GM19193 (cell line): ENCODE results near the gene AMPH.

Experiments
- POLR2A ChIP-seq: IDR thresholded peaks from 4 replicates; pipeline ENCODE4 v1.6.1; 2011; ENCODE audit not compliant: insufficient read depth, insufficient read length; ENCODE audit errors: extremely low read depth

Gene AMPH

DNA sequence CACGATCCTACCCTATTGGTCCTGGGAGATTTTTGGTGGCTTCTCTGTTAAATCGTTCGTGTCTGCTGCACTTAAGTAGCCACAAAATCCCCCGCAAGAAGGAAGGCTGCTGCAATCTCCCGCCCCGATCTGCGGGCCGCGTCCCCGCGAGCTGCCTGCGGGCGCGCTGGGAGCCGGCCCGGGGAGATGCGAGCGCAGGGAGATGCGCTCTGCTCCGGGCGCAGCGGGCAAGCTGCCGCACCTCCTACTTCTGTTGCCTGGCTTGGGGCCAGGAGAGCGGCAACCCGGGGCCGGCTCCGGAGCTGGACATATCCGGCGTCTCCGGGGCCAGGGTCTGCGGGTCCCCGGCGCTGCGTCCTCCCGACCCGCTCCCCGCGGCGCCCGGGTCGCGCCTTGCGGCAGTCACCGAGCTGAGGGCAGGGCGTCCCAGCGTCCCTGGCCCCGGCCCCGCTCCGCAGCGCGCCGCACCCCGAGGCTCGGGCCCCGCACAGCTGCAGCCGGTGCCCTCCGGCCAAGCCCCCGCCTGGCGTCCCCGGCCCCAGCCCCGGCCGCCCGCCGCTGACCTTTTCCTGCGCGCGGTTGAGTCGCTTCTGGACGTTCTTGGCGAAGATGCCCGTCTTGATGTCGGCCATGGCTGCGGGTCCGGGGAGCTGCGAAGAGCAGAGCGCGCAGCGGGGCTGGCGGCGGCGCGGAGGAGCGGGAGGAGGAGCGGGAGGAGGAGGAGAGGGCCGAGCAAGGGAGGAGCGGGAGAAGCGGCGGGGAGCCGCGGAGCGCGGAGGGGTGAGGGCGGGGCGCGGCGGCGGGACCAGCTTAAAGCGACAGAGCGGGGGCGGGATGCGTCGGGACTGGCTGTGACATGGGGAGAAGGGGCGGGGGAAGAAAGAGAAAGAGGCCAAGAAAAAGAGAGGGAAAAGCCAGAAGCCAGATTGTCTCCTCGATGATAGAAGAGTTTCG, at the start of gene AMPH:
AMPH (minus strand) TSS at position 654 of the 954 bp plus-strand sequence; CDS start at position 632, 22 bp downstream.
- no peak for TF ChIP-seq POLR2A

DNA sequence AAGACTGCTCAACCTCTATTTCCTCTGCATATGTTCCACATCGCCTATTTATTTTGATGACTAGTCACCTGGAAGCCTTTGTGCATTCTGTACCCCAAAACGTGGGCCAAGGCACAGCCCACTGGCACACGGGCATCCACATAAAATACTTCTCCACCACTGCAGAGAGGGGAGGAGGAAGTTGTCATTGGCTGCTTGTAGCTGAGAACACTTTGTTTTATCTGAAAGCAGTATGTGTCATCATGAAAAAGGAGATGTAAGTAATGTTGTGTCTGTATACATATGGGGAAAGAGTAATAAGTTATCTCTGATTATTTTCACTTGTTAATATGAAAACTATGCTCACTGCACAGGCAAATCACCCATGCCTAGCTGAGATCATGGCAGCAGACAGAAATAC, 48.2 kb upstream of the AMPH start:
- TF ChIP-seq POLR2A = no peak

DNA sequence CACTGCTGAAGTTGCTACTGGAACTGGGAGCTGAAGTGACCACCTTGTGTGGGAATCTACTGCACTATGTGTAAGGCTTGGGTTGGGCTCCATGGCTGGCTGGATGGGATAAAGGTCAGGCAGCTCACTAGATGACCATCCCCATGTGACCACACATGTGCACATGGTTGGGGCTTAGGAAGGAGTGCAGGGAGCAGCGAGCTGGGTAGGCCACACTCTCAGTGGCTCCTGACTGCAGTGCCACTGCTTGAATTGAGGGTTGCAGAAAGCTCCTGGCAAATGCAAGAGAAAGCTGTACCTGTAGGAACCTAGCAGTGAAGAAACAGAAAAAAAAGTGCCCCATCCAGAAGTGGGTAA, 47.5 kb upstream of the AMPH start:
- TF ChIP-seq POLR2A = no peak

DNA sequence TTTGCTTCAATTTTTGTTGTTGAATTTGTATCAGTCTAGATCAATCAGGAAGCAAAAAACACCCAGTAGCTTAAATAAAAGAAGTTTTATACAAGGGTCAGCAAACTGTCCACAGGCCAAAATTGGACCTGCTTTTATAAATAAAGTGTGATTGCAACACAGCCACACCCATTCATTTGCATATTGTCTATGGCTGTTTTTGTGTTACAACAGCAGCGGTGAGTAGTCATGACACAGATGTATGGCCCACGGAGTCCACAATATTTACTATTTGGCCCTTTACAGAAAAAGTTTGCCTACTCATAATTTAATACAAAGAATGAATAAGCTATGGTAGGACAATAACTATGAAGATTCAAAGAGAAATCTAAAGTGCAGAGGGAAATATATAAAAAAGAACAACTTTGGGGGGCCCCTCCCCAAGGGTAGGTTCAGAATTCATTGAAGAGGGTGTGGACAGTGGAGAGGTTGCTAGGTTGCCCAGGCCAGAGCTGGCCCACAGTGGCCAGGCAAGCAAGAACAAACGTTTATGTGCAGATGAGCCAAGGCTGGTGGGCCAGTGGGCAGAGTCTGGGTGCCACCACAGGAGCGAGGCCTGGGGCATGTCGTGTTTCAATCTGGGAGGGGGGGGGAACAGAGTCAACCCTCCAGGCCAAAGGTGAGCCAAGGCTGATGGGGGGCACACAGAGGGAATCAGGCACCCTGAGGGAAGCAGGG, 47.0 kb upstream of the AMPH start:
- TF ChIP-seq POLR2A = no peak

DNA sequence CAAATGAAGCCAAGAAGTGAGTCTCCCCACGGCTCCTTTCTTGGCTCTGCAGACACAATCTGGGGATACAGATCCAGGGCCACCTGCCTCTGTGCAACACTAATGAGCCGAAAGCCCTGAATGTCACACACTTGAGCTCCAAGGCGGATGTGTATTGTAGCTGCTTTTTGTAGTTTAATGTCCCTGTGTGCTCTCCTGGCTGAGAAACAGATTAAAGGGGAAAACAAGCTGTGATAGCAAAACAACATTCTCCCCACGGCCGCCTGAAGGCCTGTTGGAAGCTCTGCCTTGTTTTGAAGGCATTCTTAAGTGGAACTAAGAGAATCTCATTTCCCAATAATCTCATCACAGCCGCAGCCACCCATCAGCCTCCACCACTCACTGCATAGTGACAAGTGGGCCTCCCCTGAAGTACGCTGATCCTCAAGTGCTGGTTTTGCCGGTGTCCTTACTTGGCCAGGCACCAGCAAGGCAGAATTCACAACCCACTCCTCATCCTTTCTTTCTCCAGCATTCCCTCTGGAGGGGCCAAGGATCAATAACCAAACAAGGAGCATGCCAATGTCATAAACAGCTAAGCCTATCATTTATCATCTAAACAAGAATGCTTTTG, 44.4 kb upstream of the AMPH start:
- no peak for TF ChIP-seq POLR2A

DNA sequence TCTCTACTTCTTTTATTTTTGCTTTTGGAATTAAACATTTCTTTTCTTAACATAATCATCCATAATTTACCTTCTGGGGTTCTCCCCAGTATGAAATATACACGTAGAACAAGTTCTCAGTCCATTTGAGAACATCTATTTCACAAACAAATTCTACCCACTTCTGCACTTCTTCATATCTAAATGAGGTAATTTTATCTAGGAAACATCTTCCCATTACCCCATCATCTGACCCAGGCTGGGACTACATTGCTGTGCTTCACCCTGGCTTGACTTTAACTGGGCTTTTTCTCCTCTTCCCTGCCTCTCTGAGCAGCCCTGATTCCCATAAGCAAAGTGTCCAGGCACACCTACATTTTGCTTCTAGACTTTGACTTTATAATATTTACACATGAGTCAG, 43.3 kb upstream of the AMPH start:
- TF ChIP-seq POLR2A = no peak

DNA sequence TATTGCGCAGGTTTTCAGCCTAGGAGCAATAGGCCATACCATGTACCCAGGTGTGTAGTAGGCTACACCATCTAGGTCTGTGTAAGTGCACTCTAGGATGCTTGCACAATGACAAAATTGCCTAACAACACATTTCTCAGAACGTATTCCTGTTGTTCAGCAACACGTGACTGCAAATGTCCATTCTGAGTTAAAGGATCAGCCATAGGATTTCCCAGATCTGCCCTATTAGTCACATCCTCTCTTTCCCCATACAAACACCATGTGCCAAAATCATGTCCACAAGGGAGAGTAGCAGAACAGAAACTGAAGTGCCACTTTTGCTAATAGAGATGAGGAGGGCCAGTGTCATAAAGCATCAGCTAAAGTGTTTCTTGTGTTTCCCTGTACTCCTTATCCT, 42.6 kb upstream of the AMPH start:
- TF ChIP-seq POLR2A = no peak

DNA sequence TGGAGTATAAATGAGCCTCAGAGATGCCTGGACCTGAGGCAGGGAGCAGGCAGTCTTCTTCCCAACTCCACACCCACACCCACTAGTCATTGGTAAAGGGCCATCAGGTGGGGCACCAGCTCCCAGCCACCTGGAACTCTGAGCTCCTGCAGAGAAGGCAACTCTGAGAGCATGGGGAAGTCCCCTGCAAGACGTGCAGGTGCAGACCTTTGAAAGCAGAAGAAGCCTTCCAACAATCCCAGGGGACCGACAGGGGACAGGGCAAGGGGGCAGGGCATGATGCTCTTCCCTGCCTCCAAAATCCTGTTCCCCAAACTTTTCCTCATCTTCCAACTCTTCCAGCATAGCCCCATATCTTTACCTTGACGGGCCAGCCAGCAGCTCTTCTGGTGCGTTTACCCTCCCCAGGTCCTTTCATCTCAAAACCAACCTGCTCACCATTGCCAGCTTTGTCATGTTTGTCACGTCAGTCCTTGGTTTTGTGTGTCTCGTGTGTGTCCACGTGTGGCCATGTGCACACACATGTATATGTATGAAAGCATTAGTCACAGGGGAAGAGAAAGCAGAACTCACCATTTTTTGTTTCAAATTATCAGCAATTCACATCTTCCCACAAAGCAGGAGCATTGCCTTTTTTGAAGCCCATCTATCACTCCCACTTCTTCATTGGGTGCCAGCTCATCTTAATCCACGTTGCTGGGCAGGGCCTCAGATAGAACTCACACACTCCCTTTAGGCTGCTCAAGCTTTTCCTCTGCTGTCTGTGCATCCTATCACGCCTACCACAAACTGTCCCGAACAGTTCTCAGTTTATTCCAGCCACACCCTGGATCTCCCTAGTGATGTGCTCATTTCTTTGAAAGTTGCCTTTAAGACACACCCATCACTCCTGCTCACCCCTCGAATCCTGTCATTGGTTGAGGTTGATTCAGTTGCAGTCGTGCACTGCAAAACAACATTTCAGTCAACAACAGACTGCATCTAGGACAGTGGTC, 41.0 kb upstream of the AMPH start:
- no peak for TF ChIP-seq POLR2A

DNA sequence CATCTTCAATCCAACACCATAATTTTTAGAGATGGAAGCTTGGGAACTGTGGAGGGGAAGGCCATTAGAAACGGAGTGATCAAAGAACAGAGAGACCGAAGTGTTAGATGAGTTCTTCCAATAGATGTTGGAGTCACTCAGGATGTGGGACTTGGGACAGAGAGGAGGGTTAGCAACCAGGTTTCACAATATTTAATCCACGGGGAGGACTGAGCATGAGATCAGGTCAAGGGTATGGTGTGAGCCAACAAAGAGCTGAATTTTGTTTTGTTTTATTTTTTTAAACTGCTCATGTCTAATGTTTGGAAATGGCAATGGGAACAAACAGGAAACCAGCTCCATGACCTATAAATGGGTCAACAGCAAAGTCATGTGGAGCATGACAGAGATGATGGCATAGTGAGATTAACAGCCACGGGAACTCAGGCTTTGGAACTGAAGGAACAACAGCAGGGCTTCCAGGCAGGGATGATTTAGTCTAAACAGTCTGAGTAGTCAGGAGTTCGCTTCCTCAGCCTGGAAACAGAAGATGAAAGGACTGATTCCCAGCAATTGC, 38.9 kb upstream of the AMPH start:
- no peak for TF ChIP-seq POLR2A

DNA sequence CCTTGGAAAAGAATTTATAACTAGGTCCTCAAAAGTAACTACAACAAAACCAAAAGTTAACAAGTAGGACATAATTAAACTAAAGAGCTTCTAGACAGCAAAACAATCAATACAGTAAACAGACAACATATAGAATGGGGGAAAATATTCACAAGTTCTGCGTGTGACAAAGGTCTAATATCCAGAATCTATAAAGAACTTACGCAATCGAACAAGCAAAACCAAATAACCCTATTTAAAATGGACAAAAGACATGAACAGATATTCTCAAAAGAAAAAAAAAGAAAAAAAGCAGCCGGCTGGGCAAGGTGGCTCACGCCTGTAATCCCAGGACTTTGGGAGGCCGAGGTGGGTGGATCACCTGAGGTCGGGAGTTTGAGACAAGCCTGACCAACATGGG, 33.8 kb upstream of the AMPH start:
- TF ChIP-seq POLR2A = no peak

DNA sequence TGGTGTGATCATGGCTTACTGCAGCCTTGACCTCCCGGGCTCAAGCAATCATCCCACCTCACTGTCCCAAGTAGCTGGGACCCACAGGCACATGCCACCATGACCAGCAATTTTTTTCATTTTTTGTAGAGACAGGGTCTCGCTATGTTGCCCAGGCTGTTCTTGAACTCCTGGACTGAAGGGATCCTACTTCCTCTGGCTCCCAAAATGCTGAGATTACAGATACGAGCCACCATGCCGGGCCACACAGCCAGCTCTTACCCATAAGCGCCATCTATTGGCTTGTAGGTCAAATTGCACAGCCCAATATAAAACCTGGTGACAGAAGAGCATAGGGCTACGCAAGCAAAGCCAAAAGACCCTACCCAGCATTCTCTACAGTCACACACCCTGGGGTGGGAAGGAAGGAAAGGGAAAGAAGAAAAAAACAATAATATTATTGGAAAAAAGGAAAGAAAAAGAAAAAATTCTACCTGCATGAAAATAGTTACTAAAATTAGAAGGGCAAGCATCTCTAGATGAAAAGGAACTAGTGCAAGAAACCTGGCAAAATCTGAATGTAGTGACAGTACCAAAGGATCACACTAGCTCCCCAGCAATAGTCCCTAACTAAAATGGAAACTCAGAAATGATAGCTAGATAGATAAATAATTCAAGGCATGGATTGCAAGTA, 29.4 kb upstream of the AMPH start:
- no peak for TF ChIP-seq POLR2A

DNA sequence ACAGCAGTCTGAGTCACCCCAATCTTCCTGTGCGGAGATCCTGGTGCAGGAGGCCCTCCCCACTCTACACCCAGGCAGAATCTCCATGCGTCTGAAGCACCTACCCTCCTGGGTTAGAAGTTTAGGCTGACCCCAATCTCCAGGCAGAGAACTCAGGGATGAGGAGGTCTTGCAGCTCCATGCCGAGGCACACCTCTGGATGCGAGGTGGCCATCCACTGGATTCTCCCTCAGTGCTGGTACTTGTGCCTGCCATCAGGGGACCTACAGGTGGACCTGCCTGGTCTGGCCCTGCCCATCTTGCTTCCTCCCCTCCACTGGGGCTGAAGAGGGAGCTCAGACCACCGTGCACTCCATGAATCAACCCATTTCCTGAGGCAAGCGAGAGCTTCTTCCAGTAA, 28.8 kb upstream of the AMPH start:
- TF ChIP-seq POLR2A = no peak

DNA sequence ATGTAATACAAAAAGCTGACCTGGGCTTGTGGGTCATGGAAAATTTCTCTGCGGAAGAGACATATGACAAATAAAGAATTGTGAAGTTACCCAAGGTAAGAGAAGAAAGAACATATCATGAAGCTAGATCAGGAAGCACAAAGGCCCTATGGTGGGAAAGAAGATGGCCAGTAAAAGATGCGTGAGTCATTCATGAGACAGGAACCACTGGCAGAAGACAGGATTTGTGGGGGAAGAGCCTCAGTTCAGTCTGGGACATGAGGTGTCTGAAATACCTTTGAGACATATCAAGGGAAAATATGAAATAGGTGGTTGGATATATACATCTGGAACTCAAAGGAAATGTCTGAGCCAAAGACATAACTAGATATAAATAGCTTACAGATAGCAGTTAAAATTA, 27.7 kb upstream of the AMPH start:
- no peak for TF ChIP-seq POLR2A

DNA sequence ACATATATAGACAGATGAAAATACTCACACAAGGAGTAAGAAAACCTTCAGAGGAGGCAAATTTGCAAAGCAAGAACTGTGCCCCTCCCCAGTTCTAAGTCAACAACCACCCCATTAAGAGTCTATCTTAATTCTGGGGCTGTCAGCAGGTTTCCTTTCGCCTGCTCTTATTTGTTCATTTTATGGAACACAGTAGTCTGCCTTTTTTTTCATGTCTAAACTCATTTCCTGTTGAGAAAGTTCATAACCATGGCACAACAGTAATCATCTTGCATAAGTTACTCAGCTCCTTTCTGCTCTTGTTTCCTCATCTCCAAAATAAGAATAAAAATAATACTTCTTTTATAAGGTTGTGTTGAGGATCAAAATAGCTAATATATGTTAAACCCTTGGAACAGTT, 25.8 kb upstream of the AMPH start:
- no peak for TF ChIP-seq POLR2A
